GM18499 (cell line): Measurements from ENCODE around the gene SH2D7.

Experiments used
- ATAC-seq: cut with Tn5 transposase; IDR thresholded peaks from one replicate; pipeline ENCODE4 v1.9.1; 2021; ENCODE audit warnings: moderate number of reproducible peaks; ENCODE audit not compliant: insufficient read depth, unreplicated experiment

The SH2D7 gene

DNA sequence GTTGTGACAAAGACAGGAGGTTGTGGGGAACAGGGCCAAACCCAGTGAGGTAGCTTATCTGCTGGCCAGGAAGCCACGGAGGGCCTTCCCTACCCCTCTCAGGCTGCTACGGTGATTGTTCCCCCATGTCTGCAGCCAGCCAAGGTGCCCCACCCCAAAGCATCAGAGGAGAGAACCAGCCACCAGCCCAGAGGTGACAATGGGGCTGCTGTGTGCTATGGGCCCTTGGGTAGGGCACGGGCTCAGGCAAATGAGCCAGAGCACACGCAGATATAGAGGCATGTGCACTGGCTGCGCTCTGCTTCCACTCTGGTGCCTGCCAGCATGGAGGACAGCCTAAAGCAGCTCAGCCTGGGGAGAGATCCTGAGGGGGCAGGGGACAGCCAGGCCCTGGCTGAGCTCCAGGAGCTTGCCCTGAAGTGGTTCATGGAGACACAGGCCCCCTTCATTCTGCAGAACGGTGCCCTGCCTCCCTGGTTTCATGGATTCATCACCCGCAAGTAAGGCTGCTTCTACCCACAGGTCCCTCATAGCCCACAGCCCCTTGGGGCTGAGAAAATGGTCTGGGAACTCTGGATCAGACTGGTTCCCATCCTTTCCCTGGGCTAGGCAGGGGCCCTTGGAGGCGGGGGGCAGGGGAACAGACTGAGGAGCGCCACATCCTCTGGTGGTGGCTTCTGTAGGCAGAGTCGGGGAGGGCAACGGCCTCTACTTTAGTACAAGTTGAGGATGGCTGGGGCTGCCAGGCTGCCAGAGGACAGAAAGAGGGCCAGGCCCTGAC, at the start of gene SH2D7:
SH2D7 (plus strand) TSS at position 301 of the 781 bp plus-strand sequence; CDS start at position 325, 24 bp downstream.
- no peak for ATAC-seq

DNA sequence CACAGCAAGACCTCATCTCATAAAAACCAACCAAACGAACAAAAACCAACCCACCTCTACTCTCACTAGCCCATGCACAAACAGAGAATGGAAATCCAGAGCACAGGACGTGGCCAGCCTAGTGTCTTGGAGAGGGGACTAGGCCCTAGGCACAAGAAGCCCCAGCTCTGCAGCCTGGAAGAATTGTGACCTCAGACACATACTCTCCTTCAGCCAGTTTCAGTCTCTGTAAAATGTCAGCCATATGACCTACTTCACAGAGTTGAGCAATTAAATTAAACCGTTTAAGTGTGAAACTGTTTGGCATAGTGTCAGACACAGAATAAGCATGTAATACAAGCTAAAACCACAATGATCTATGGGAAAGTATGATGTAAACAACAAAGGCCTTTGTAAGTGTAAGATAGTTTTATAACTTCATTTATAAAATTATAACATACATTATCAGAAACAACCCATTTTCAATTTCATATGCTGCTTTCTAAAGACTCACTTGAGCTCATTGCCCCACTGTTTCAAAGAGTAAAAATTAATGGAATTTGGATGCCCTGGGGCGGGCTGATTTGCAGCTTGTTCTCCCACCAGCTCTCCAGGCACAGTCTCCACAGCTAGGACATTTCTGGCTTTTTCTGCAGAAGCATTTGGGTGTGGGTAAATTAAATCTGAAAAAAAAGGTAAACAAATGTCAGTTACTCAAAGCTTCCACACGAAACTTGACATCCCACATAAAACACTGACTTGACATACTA, 47.8 kb upstream of the SH2D7 start:
- ATAC-seq, result no peak

DNA sequence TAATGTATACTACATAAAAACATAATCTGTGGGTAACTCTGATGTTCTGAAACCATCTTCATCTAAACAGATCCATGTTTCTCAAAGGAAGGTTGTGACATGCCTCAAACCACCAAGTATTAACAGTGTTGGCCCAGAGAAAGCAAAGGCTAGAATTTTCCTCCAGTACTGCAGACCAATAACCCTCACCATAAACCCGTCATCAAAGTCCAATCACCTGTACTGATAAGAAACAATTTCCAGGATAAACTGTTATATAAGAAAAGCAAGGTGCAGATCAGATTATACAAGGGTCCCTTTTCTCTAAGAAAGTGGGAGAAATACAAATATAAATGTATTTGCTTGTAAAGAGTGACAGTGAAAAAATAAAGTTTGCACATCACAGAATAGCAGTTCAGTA, 47.2 kb upstream of the SH2D7 start:
- ATAC-seq, result no peak

DNA sequence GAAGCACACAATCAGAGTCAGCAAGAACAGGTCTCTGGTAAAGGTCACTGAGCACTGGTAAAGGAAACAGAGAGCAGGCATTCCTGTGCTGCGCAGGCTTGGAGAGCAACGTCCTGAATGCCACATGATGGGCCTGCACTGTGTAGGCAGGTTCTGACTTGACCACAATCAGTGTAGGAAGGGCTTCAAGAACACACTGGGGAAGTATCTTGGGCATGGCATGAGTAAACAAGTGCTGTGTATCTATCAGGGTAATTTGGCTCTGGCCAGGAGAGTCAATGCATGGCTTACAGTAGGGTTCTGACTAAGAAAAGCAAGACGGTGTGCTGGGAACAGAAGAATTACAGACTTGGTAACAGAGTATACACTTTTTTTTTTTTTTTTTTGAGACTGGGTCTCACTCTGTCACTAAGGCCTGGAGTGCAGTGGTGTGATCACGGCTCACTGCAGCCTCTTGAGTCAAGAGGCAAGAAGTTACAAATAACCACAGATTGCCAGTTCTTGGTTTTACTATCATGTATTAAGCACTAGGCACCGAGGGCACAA, 45.5 kb upstream of the SH2D7 start:
- ATAC-seq, result no peak

DNA sequence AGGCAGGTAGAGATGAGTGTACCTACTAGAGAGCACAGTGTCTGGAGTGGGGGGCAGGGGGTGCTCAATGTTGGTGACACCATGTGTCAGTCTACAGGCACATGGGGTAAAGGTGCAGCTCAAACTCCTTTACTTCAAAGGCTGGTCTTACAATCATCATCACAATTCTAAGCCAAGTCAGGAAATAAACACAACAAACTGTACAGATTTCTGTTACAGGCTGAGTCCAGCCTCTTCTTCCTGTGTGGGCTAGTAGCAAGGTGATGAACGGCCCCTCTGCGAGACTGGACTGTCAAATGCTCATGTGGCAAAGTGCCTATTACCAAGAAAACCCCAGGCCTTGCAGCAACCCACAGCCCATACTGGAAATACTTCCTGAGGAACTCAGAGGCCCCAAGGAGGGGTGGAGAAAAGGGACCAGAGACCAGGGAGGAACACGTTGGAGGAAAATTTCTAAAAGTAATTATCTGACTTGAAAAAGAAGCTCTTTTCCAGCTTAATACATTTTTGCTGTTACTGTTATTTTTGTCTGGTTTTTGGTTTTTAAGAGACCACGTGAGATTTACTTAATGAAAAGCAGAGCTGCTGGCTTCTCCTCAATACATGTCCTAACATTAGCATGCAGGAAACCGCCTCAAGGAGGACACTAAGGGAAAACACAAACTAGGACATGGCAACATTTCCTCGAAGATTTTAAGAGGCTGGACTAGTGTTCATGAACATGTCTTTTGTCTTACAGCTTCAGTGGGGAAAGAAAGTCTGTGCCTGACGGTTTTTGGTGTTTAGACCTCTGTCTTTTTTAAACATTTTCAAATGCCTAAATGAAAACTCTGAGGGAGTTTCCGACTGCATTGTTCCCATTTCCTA, 44.4 kb upstream of the SH2D7 start:
- no peak for ATAC-seq

DNA sequence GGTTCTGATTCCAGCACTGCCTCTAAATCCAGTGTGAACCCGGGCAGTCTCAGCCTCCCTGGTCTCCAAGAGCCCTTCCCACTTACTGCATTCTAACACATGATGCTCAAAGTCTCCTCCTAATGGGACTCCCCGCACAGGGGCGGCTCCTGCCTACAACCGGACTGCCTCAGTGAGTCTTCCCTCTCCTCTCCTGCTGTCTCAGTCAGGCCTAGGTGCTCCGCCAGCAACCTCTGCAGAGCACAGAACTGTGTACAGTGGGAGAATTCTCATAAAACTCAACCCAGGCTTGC, 43.8 kb upstream of the SH2D7 start:
- no peak for ATAC-seq

DNA sequence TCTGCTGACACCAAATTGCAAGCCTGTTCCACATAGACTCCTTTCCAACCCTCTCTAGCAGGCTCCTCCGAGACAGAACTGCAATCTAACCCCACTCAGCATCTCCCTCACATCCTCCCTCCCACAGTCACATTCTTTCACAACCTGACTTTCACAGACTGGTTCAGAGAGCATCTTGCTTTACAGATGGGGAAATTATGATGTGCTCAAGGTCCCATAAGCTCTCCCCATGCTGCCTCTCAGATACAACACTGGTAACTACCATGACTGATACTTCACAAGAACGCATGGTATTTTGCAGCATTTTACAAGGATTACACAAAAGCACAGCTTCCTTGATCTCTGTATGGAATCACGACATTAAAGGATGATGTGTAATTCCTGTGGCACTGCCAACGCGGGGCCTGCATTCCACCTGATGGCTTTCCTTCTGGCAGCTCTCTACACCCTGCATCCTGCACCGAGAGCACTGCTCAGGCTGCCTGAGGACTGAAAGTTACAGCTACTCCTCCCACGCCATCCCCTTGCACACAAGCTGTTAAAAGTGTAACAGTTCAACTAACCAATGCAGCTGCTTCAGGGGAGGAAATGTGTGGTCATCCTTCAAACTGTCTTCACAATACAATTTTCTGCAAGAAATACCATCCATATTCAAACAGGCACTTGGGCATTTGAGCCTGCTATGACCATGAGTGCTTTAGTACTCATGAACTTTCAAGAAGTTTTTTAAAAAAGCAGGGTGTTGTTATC, 42.5 kb upstream of the SH2D7 start:
- ATAC-seq, result no peak

DNA sequence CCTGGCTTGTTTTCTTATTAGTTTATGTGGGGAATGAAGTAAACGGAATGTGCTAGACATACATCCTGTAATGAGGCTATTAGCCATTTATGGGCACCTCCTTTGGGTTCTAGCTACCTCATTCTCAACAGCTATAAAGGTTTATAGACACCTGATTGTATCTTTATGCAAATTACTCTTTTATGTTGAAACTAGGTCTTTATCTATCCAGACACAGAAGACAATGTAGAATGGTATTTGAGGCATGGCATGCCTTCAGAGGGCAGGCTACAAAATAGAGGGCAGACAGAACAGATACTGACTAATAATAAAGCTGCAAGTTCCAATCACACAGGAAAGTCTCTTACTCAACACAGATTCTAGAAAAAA, 41.9 kb upstream of the SH2D7 start:
- no peak for ATAC-seq

DNA sequence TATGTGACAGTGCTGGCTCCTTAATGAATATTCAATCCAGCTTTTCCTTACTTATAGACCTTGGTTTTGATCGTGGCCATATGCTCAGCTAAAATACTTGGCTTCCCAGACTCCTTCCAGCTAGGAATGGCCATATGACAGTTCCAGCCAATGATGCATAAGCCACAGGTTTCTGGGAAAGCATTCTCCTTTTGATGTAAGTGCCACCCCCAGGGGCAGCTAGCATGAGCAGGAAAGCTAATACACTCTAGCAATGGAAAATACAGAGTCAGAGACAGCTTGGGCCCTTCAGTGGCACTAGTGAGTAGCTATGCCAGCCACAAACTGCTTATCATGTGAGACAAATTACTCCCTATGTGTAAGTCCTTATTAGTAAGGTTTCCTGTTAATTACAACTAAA, 41.5 kb upstream of the SH2D7 start:
- ATAC-seq, result no peak

DNA sequence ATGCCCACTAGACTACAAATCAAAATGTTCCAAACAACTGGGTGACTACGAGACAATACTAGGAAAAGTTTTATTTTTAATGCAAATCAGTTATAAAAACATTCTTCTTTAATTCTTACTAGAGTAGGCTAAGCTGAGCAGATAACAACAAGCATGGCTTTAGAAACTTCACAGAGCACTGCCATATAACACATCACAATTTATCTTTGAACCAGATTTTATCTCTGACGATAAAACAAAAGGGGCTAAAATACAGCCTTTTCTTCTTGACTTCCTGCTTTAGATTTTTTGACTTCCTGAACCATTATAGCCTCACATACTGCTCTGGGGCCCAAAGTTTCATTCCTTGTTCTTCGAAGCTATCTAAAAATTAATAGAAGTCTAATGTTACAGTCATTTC, 40.8 kb upstream of the SH2D7 start:
- no peak for ATAC-seq

DNA sequence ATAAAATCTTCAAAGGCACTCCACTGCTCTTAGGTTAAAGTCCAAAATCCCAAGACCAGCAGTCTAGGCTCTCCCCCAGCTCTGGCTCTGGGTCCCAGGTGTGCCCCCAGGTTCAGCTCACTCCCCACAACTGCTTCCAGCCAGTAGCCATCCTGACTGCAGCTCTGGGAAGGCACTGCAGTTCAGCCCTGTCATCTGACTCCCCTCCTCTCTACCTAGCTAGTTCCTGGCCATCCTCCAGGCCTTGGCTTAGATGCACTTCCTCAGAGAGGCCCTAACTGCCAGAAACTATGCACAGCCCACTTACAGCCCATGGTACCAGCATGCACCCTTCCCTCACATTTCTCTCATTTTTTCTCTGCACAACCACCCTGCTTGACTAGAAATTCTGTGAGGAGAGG, 40.4 kb upstream of the SH2D7 start:
- no peak for ATAC-seq

DNA sequence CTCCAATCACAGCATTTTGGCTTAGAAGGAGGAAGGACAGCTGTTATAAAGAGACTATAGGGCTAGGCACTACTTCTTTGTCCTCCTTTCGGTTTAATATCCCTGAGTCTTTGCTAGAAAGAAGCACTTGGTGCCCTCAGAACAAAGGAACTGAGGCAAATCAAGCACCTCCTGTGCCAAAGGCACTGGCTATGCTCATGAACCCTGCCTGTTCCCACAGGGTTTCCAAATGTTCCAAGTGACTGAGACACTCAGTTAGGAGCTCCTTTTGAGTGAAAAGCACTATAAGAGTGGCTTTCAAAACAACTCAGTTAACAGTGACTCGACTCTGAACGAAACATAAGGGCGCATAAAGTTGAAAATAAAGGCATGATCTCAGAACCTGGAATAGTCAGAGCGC, 39.8 kb upstream of the SH2D7 start:
- ATAC-seq, result no peak

DNA sequence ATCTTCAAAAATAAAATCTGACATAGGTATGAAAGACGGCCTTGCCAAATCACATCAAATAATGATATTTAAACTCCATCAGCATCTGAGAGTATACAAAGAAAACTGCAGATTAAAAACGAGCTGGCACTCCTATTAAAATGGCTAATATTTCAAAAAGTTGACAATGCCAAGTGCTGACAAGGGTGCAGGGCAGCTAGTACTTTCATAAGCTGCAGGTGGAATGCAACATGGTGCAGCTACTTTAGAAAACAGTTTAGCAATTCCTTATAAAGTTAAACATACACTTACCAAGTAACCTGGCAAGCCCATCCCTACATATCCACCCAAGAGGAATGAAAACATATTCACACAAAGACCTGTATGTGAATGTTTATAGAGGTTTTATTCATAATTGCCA, 37.8 kb upstream of the SH2D7 start:
- ATAC-seq, result no peak

DNA sequence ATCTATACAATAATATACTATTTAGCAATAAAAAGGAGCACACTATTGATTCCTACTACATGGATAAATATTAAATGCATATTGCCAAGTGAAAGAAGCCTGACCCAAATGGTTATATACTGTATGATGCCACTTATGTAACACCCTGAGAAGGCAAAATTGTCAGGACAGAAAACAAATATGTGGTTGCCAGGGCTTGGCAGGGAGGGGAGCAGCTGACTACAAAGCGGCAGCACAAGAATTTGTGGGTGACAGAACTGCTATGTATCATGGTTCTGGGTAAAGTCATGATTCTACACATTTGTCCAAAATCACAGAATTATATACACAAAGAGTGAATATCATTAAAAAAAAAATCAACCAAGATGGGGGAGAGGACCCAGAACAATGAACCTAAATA, 37.4 kb upstream of the SH2D7 start:
- no peak for ATAC-seq

DNA sequence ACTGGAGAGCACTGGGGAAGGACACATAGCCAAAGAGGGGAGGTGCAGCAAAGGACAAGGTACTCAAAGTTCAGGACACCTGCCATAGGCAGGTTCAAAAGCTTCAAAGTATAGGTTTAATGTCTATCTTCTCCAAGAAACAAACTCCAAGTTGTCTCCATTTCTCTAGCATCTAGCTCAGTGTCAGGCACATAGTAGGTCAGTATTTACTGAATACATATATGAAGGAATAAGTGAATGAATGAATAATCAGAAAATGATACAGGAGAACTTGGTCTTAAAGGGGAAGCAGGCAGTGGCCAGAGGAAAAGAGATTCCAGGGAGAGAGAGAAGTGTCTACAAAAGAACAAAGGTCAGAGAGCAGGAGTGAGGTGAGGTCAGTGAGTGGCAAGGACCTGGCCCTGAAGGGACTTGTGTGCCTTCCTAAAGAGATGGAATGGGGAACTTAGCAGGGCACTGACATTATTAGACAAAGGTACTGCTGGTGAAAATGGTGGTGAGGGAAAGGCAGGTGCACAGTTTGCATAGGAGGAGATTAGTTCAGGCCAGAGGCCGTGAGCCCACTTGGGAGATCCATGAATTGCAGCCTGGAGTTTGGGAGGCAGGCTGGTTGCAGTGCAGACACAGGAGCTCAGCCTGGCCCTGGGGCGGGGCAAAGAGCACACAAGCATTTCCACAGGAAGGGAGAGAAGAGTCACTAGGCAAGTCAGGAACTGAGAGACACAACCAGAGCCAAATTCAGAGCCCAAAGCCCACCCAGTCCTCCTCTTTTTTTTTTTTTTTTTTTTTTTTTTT, 36.2 kb upstream of the SH2D7 start:
- ATAC-seq, result no peak

DNA sequence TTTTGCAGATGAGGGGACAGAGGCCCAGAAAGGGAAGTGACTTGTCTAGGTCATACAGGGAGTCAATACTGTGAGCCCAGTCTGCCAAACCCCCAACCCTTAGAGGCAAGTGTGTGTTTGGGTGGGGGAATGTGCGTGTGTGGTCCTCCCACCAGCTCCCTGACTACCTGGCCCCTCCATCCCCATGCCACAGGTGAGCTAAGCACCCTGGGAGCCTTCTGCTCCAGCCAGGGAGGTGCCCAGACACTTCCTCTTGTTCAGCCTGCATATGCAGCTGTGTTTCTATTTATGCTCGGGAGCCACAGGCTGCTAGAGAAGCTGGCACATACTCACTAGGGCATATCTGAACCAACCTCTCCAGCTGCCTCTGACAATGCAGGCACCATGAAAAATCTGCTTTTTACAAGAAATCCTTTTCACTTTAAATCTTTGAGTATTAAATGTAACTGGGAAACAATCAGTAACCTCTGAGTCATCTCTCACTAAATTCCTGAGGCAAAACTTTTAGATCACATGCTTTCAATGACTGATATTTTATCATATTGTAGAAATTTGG, 35.6 kb upstream of the SH2D7 start:
- ATAC-seq, result no peak

DNA sequence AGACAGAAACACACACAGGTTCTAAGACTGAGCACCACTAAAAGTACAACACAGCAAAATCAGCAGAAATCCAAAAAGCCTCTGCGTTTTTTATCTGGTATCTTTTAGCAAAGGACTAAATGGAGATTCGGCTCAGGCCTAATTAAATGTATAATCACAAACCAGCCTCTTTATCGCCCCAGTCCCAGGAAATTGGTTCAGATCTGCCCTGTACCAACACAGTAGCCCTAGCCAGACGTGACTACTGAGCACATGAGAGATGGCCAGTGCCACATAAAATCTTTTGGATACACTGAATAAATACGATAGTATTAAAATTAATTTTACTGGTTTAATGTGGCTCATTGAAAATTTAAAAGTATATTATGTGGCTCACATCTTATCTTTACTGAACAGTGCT, 34.6 kb upstream of the SH2D7 start:
- ATAC-seq, result no peak

DNA sequence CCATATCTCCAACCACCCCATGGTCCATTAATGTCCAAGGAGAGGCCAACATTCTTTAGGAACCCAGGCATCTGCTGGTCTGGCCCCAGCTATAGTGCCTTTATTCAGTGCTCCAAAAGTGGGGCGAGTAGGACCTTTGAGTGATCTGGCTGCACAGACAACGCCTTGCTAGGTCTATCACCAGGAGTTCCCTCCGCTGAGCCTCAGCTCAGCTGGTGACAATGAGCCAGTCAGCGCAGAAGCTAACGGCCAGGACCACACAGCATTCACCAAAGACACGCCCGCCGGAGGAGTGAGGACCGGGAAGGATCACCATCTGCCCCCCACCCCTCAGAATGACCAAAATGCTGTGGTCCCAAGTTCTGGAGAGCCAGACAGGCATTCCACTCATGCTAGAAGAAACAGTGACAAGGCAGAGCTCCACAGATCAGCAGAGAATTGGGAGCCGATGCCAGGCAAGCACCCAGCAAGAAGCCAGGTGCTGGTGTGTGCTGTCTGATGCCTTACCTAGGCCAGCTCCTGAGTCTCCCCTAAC, 33.9 kb upstream of the SH2D7 start:
- no peak for ATAC-seq
